Neutrophil (primary cell): Measurements from ENCODE around the gene HGS.
"Not testable (repeated sequence)": the region's sequence is repeated elsewhere in the genome, so short reads cannot be mapped to it uniquely, and the experiment has no call there.

Experiments used
- H3K27ac ChIP-seq: fragments of 200-600 bp; sonication (generic); 2 replicates; pipeline ENCODE4 v1.5.1; 2016; ENCODE audit warnings: mild to moderate bottlenecking, moderate library complexity
- H3K27me3 ChIP-seq: fragments of 200-600 bp; sonication (generic); 2 replicates; pipeline ENCODE4 v1.6.0; 2016; ENCODE audit warnings: mild to moderate bottlenecking
- H3K36me3 ChIP-seq: fragments of 200-600 bp; sonication (generic); 2 replicates; pipeline ENCODE4 v1.5.1; 2017
- H3K4me1 ChIP-seq, 2 experiments: fragments of 200-600 bp in 1 of 2; sonication (generic) in 1 of 2; 1 replicate in 1 of 2; 2 replicates in 1 of 2; pipeline versions ENCODE4 v1.5.1 to v1.6.1; 2013 to 2016; ENCODE audit warnings: low read depth in 1 of 2, low read length in 1 of 2, mild to moderate bottlenecking in 1 of 2, moderate library complexity in 1 of 2; ENCODE audit not compliant: control insufficient read depth in 1 of 2, insufficient read depth in 1 of 2
- H3K4me3 ChIP-seq, 2 experiments: fragments of 200-600 bp in 1 of 2; sonication (generic) in 1 of 2; 1 replicate in 1 of 2; 2 replicates in 1 of 2; pipeline ENCODE4 v1.5.1; 2013 to 2016; ENCODE audit warnings: low read depth in 1 of 2, low read length in 1 of 2, mild to moderate bottlenecking in 1 of 2, moderate library complexity in 1 of 2
- H3K9me3 ChIP-seq: fragments of 200-600 bp; sonication (generic); 2 replicates; pipeline ENCODE4 v1.5.1; 2016
- CTCF ChIP-seq: fragments of 200-600 bp; sonication (generic); IDR thresholded peaks from 2 replicates; pipeline ENCODE4 v1.5.1; 2016; ENCODE audit warnings: antibody characterized with exemption

The HGS gene

DNA sequence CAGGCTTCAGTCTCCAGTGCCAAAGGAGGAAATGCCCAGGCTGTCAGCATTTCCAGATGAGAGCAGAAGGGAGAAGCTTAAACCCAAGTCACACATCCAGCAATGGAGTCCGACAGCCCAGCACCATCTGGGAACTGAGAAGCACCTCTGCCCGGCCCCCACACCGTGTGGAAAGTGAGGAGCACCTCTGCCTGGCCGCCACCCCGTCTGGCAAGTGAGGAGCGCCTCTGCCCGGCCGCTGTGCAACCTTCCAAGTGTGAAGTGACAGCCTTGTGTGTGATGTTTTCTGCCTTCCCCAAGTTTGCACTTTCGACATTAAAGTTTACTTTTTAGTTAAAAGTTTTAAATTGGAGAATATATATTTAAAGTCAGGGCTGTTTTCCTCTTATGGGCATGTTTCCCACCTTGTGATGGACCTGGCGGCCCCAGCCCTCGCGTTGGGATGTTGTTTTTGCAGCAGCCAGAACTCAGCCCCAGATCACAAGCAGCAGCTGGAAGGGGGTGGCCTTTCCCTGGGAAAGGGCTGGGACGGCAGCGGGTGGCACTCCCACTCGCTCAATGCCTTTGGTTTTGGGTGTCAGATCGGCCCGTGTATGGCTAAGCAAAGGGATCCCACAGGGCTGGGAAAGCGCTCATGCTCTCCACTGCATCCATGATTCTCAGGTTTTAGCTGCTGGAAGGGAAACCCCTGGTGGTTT is 10.1 kb upstream of the HGS start:
- Histone ChIP-seq H3K4me3 (no peak overlapping the region), H3K4me1 (no peaks in the 10 kb centered on the region), H3K36me3 (peaks cover 55% of the 10 kb centered on the region), H3K9me3 (no peaks in the 10 kb centered on the region), H3K27ac (no peak overlapping the region), H3K27me3 (no peaks in the 10 kb centered on the region)
- TF ChIP-seq CTCF: no peak

DNA sequence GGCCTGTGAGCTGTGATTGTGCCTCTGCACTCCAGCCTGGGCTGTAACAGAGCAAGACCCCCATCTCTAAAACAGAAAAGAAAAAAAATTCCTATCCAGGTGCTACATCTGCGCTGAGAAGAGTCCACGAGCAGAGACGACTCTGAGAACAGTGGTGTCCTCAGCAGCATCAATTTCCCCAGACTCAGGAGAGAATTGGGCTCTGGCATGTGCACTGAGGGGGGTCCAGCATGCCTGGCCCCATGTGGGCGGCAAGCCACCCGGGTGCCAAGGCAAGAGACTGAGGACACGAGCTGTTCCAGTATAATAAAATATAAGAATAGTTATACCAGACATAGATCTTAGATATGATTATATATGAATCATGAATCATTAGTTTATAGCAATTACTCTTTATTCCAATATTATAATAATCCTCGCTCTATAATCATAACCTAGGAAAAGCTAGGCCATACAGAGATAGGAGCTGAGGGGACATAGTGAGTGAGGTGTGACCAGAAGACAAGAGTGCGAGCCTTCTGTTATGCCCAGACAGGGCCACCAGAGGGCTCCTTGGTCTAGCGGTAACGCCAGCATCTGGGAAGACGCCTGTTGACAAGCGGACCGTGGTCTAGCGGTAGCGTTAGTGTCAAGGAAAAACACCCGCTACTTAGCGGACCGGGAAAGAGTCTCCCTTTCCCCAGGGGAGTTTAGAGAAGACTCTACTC is 8.1 kb upstream of the HGS start:
- H3K4me3 ChIP-seq, H3K4me1 ChIP-seq, H3K27ac ChIP-seq, H3K27me3 ChIP-seq, H3K9me3 ChIP-seq: not testable (repeated sequence)
- peaks cover 40% of the 10 kb centered on the region for H3K36me3 ChIP-seq
- peak; percentile 43 for TF ChIP-seq CTCF

DNA sequence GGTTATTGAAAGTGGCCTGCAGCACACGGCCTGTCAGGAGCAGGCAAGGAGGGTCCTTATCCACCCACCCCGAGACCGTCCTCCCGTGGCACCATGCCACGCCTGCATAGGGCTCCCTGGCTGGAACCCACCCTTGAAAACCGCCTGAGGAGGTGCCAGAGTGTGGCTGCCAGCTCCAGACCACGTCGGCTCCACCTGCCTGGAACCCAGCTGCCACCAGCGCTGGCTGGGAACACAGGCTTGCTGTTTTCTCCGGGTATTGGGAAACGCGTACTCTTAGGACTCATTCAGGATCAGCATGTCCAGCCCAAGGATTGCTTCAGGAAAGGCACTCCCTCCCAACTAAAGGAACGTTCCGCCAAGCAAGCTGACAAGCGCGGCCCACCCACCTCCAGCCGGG is 6.9 kb upstream of the HGS start:
- no peak for TF ChIP-seq CTCF
- Histone ChIP-seq H3K27ac (no peak overlapping the region), H3K4me1 (no peaks in the 10 kb centered on the region), H3K36me3 (peaks cover 29% of the 10 kb centered on the region), H3K4me3 (no peak overlapping the region), H3K27me3 (no peaks in the 10 kb centered on the region), H3K9me3 (no peaks in the 10 kb centered on the region)

- H3K4me3 ChIP-seq: no peak overlapping the region
- H3K36me3 ChIP-seq: peaks cover 1% of the 10 kb centered on the region
- H3K4me1 ChIP-seq: peaks cover 19 to 20% of the 10 kb centered on the region in 2 experiments
- no peak for TF ChIP-seq CTCF
- no peaks in the 10 kb centered on the region for H3K9me3 ChIP-seq
- H3K27me3 ChIP-seq: no peaks in the 10 kb centered on the region
- no peak overlapping the region for H3K27ac ChIP-seq
Measured at GRCh38 chr17:81680150-81680549, 3.7 kb upstream of the HGS start.

DNA sequence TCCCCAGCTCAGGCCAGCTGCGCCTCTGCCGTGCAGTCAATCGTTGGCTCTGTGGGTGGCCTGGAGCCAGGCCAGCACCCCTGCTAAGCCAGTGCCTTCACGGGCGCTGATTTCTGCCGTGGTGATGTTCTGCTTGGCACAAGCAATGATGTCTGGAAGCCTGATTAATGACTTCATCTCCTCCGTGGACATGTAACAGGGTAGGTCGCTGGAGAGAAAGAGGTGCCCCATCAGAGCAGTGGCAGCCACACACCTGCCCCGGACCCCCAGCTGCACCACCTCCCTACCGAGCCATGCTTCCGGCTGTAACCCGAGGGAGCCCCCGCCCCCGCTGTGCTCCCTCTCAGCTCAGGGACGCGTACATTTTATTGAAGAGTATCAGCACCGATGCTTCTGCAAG is 2.1 kb upstream of the HGS start:
- no peak for TF ChIP-seq CTCF
- no peaks in the 10 kb centered on the region for H3K9me3 ChIP-seq
- H3K4me3 ChIP-seq: no peak overlapping the region
- H3K36me3 ChIP-seq: peaks cover 16% of the 10 kb centered on the region
- H3K27me3 ChIP-seq: no peaks in the 10 kb centered on the region
- no peak overlapping the region for H3K27ac ChIP-seq
- peaks cover 23 to 25% of the 10 kb centered on the region in 2 experiments for H3K4me1 ChIP-seq
